Duodenal mucosa (tissue), 2 donors: ENCODE measurements around the gene KIAA0513.
A peak's percentile ranks its signal among the peaks of the same experiment; 100 is the strongest.

Experiments
- H3K27ac ChIP-seq: one replicate; pipeline ENCODE4 v1.7.0; 2013; ENCODE audit warnings: low read depth, low read length
- H3K27me3 ChIP-seq, 2 donors: one replicate each; pipeline ENCODE4 v1.7.0; 2013; ENCODE audit warnings: low read length in 2 of 2, control low read depth in 1 of 2; ENCODE audit not compliant: insufficient read depth in 2 of 2, control insufficient read depth in 1 of 2
- H3K36me3 ChIP-seq, 2 donors: one replicate each; pipeline ENCODE4 v1.7.0; 2013; ENCODE audit warnings: low read length in 2 of 2, control low read depth in 1 of 2; ENCODE audit not compliant: insufficient read depth in 2 of 2, control insufficient read depth in 1 of 2
- H3K4me1 ChIP-seq, 2 donors: one replicate each; pipeline ENCODE4 v1.7.0; 2013; ENCODE audit warnings: low read length in 2 of 2, control low read depth in 1 of 2; ENCODE audit not compliant: insufficient read depth in 2 of 2, control insufficient read depth in 1 of 2
- H3K4me3 ChIP-seq, 2 donors: one replicate each; pipeline ENCODE4 v1.7.0; 2013; ENCODE audit warnings: low read length in 2 of 2, low read depth in 1 of 2
- H3K9ac ChIP-seq, 2 donors: one replicate each; pipeline ENCODE4 v1.7.0; 2013; ENCODE audit warnings: low read length in 2 of 2, low read depth in 1 of 2
- H3K9me3 ChIP-seq, 2 donors: one replicate each; pipeline ENCODE4 v1.7.0; 2013; ENCODE audit warnings: low read length in 2 of 2, control low read depth in 1 of 2; ENCODE audit not compliant: control insufficient read depth in 1 of 2

Gene KIAA0513

GRCh38 chr16:85085721-85086120 is 58.1 kb downstream of the KIAA0513 start:
- Histone ChIP-seq H3K27me3 (no peaks in the 10 kb centered on the region), H3K4me3 (no peak overlapping the region), H3K9ac (no peak overlapping the region), H3K36me3 (peaks cover 3 to 4% of the 10 kb centered on the region in 2 donors), H3K4me1 (peaks cover 22 to 41% of the 10 kb centered on the region in 2 donors), H3K9me3 (no peaks in the 10 kb centered on the region), H3K27ac (no peak overlapping the region)

- peaks cover 0 to 3% of the 10 kb centered on the region in 2 donors for H3K36me3 ChIP-seq
- H3K9me3 ChIP-seq, result no peaks in the 10 kb centered on the region
- no peaks in the 10 kb centered on the region for H3K27me3 ChIP-seq
- peaks cover 28 to 49% of the 10 kb centered on the region in 2 donors for H3K4me1 ChIP-seq
- H3K4me3 ChIP-seq, result peak overlapping the region in 1 of 2 donors; percentile 41
- H3K27ac ChIP-seq, result peak overlapping the region; percentile 64
- H3K9ac ChIP-seq, result peak overlapping the region; percentile 44 to 52
Observed at GRCh38 chr16:85086347-85087291, 59.0 kb downstream of the KIAA0513 start.

- Histone ChIP-seq H3K9me3 (no peaks in the 10 kb centered on the region), H3K36me3 (peaks cover 0 to 3% of the 10 kb centered on the region in 2 donors), H3K27ac (no peak overlapping the region)
Observed at GRCh38 chr16:85087899-85088569, 60.4 kb downstream of the KIAA0513 start.

DNA sequence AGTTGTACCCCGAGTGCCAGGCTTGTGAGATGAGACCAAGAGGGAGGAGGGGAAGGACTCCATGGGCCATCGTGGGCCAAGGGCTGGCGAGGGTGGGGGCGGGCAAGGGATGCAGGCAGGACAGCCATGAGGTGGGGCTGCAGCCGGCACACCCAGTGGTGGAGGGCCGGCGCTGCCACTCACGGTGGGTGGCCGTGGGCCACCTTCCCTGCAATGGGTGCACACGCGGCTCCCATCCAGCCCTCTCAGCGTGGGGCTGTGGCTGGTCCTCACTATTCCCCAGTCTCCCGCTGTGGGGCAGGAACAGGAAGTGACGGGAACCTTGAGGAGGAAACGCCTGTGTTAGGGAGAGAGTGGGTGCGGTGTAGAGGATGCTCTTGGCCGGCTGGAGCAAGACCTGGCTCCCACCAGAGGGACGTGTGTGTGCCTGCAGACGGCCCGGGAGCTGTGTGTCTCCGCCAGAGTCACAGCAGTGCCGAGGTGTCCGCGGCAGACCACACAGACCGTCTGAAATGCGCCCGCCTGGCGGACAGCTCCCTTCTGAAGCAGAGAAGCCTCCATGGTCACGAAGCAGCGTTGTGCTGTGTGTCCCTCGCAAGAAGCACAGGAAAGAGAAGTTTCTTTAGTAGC is 61.1 kb downstream of the KIAA0513 start:
- Histone ChIP-seq H3K9ac (no peak overlapping the region), H3K27ac (no peak overlapping the region), H3K27me3 (no peaks in the 10 kb centered on the region), H3K4me1 (peaks cover 23 to 35% of the 10 kb centered on the region in 2 donors), H3K36me3 (peaks cover 0 to 3% of the 10 kb centered on the region in 2 donors), H3K4me3 (no peak overlapping the region), H3K9me3 (no peaks in the 10 kb centered on the region)

More at GRCh38 chr16:85087899-85088569, 60.4 kb downstream of the KIAA0513 start:
- no peak overlapping the region for H3K4me3 ChIP-seq
- H3K27me3 ChIP-seq, result no peaks in the 10 kb centered on the region
- H3K9ac ChIP-seq, result no peak overlapping the region
- H3K4me1 ChIP-seq, result peaks cover 28 to 39% of the 10 kb centered on the region in 2 donors

DNA sequence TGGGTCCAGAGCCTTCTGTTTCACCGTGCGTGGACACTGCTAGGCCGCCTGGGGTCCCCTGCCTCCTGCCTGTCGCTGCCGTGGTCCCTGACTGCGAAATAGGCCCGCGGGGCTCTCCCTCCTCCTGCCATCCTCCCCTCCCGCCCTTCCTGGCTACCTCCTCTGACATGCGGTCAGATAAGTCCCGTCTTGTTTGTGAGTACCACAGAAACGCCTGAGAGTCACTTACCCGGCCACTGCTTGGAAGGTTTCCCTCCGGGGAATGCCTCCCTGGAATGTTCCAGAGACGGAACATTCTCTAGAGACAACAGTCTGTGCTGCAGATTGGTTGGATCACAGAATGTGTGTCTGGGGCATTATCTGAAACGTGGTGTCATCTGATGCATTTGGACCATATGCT is 61.9 kb downstream of the KIAA0513 start:
- no peak overlapping the region for H3K4me3 ChIP-seq
- no peak overlapping the region for H3K9ac ChIP-seq
- H3K4me1 ChIP-seq, result peaks cover 23 to 35% of the 10 kb centered on the region in 2 donors
- peaks cover 0 to 3% of the 10 kb centered on the region in 2 donors for H3K36me3 ChIP-seq
- no peaks in the 10 kb centered on the region for H3K9me3 ChIP-seq
- no peaks in the 10 kb centered on the region for H3K27me3 ChIP-seq
- no peak overlapping the region for H3K27ac ChIP-seq

DNA sequence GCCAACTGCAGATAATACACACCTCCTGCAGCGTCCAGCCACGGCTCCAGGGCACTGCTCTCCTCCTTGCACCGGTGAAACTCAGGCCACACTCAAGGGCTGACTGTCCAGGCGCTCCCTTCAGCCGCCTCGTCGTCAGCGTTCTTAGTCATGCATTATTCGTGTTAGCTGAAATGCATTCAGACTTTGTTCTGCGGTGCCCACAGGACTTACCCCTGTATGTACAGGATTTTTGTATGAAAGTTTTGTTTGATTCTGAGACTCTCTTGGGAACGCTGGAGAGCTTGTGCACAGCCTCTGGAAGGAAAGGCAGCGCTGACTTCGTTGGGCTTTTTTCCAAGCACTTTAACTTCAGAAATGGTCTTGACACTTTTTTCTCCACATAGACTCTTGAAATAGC is 62.6 kb downstream of the KIAA0513 start:
- Histone ChIP-seq H3K9me3 (no peaks in the 10 kb centered on the region), H3K27ac (no peak overlapping the region), H3K36me3 (peaks cover 0 to 3% of the 10 kb centered on the region in 2 donors), H3K27me3 (no peaks in the 10 kb centered on the region), H3K4me1 (peaks cover 23 to 35% of the 10 kb centered on the region in 2 donors), H3K9ac (peak overlapping the region in 1 of 2 donors; percentile 15), H3K4me3 (no peak overlapping the region)

- peak overlapping the region; percentile 5 to 15 for H3K9ac ChIP-seq
- H3K27me3 ChIP-seq, result no peaks in the 10 kb centered on the region
- H3K4me3 ChIP-seq, result no peak overlapping the region
- H3K9me3 ChIP-seq, result no peaks in the 10 kb centered on the region
- H3K27ac ChIP-seq, result no peak overlapping the region
- H3K36me3 ChIP-seq, result peaks cover 0 to 3% of the 10 kb centered on the region in 2 donors
- peaks cover 23 to 34% of the 10 kb centered on the region in 2 donors for H3K4me1 ChIP-seq
Observed at GRCh38 chr16:85090873-85091521, 63.4 kb downstream of the KIAA0513 start.

- H3K4me1 ChIP-seq, result peaks cover 20 to 29% of the 10 kb centered on the region in 2 donors
- no peaks in the 10 kb centered on the region for H3K9me3 ChIP-seq
- H3K27ac ChIP-seq, result no peak overlapping the region
- H3K27me3 ChIP-seq, result no peaks in the 10 kb centered on the region
- H3K9ac ChIP-seq, result no peak overlapping the region
- H3K36me3 ChIP-seq, result peaks cover 0 to 3% of the 10 kb centered on the region in 2 donors
- no peak overlapping the region for H3K4me3 ChIP-seq
Observed at GRCh38 chr16:85091522-85091910, 63.9 kb downstream of the KIAA0513 start.

- Histone ChIP-seq H3K4me1 (peaks cover 12 to 21% of the 10 kb centered on the region in 2 donors), H3K9me3 (no peaks in the 10 kb centered on the region), H3K9ac (no peak overlapping the region), H3K27me3 (no peaks in the 10 kb centered on the region), H3K36me3 (peaks cover 0 to 3% of the 10 kb centered on the region in 2 donors), H3K27ac (no peak overlapping the region), H3K4me3 (no peak overlapping the region)
Observed at GRCh38 chr16:85092309-85092708, 64.7 kb downstream of the KIAA0513 start.
